HG03378 (cell line): ENCODE data around the gene MCM9.

Experiments
- ATAC-seq: cut with Tn5 transposase; IDR thresholded peaks from one replicate; pipeline ENCODE4 v1.9.1; 2021; ENCODE audit warnings: mild to moderate bottlenecking, moderate library complexity; ENCODE audit not compliant: unreplicated experiment

The MCM9 gene

GRCh38 chr6:118933855-118934460 is 1.0 kb downstream of the MCM9 start:
- peak; percentile 16 for ATAC-seq

- ATAC-seq = no peak
Observed at GRCh38 chr6:118932421-118932820, 2.5 kb downstream of the MCM9 start.

DNA sequence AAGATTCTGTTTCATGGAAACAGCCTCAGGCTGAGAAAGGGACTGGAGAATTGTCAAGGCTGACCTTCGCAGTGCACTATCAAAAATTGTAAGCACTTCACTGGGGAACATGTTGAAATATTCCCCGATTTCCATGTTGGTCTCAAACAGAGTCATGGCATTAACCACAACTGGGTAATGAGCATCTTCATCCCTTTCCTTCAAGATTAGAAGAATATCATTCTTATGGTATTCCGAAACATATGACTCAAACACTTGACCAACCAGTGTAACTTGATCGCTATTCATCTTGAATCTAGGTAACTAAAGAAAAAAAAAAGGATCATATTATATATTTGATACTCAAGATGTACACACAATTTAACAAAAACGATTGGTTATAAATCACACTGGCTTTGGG is 3.5 kb downstream of the MCM9 start:
- ATAC-seq = no peak

GRCh38 chr6:118930680-118931079 is 4.3 kb downstream of the MCM9 start:
- ATAC-seq = no peak

GRCh38 chr6:118923035-118923434 is 11.9 kb downstream of the MCM9 start:
- no peak for ATAC-seq

DNA sequence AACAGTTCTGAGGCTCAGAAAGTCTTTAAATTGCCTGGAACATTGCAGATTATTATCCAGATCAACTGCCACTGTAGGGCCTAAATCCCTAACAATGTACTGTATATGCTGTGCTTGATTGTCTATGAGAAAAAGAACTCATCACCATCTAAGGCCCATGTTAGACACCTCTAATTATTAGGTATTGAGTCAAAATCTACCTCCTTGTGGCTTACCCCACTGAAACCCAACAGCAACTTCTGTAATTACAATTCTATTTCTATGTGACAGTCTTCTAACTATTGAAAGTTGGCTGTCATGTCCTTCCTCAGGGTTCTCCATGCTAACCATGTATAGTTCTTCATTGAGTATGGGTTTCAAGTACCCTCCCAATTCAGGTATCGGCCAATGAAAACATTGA is 13.9 kb downstream of the MCM9 start:
- no peak for ATAC-seq

DNA sequence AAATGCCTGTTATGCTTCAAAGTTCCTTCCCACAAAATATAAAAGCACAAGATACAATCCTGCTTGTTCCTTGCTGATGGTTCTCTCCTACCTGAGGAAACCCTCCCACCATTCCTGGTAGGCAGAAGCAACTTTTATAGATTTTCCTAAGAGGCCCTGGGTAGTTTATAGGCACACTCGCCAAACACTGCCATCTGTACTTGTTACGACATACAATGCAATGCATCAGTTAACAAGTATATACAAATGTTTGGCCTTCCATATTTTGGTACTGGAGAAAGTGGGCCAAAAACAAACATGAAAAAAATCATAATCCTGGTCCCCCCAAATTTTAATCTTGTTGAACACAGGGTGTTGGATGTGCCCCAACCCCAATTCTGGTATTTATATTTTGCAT is 16.6 kb downstream of the MCM9 start:
- ATAC-seq = no peak

GRCh38 chr6:118917546-118918328 is 17.2 kb downstream of the MCM9 start:
- ATAC-seq = no peak

GRCh38 chr6:118914598-118914997 is 20.4 kb downstream of the MCM9 start:
- no peak for ATAC-seq

DNA sequence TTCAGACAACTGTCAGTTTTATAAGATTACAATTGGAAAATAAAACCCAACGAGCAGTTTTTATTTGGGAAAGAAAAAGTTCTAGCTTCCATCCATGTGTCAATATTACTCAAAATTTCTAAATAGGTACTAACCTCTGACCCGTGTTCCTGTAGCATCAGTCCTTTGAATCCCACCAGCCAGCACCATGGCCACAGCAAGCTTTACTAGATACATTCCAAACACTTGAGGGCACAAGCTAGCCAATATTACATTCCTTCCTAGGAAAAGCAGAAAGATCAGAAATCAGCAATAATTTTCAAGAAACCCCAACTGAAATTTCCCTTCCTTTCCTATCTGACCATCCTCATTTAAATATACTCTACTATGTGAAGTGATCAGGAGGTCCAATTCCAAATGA is 21.8 kb downstream of the MCM9 start:
- no peak for ATAC-seq

DNA sequence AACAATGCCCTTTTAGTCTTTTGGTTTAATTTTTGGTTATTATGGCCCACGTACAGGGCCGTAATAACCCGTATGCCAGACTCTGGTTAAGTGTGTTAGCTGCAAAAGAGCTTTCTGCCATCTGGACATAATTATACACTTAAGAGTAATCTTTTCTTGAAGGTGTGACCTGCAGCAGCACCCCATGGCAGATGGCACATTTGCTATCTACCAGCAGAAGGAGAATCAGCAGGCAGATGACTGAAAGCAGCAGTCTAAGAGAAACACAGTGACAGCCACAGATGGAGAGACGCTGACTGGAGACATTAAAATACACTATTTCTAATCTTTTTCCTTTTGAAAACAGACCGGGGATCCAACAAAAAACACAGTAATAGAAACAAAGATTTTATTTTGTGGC is 22.3 kb downstream of the MCM9 start:
- ATAC-seq = no peak

- no peak for ATAC-seq
Observed at GRCh38 chr6:118908441-118908840, 26.5 kb downstream of the MCM9 start.

GRCh38 chr6:118905851-118906250 is 29.1 kb downstream of the MCM9 start:
- no peak for ATAC-seq

- ATAC-seq = no peak
Observed at GRCh38 chr6:118905084-118905483, 29.9 kb downstream of the MCM9 start.

GRCh38 chr6:118903691-118904090 is 31.3 kb downstream of the MCM9 start:
- ATAC-seq = no peak

DNA sequence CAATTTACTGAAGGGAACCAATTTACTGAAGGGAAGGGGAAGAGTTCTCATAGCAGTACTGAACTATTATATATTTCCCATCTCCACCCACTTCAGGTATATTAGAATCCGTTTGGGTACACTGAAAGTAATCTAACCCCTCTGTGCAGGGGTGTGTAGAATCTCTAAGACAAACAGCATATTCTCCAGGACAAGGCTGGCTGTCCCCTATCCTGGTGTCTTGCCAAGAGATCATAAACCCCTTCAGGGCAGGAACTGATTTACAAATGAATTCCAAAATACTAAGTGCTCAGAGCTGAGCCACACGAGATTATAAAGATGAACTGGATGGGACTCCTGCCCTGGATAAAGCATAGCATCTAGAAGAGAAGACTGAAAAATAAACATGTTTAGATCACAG is 31.8 kb downstream of the MCM9 start:
- ATAC-seq = no peak

- no peak for ATAC-seq
Observed at GRCh38 chr6:118902726-118903125, 32.2 kb downstream of the MCM9 start.

GRCh38 chr6:118899948-118900347 is 35.0 kb downstream of the MCM9 start:
- no peak for ATAC-seq

- ATAC-seq = no peak
Observed at GRCh38 chr6:118897386-118897785, 37.6 kb downstream of the MCM9 start.

DNA sequence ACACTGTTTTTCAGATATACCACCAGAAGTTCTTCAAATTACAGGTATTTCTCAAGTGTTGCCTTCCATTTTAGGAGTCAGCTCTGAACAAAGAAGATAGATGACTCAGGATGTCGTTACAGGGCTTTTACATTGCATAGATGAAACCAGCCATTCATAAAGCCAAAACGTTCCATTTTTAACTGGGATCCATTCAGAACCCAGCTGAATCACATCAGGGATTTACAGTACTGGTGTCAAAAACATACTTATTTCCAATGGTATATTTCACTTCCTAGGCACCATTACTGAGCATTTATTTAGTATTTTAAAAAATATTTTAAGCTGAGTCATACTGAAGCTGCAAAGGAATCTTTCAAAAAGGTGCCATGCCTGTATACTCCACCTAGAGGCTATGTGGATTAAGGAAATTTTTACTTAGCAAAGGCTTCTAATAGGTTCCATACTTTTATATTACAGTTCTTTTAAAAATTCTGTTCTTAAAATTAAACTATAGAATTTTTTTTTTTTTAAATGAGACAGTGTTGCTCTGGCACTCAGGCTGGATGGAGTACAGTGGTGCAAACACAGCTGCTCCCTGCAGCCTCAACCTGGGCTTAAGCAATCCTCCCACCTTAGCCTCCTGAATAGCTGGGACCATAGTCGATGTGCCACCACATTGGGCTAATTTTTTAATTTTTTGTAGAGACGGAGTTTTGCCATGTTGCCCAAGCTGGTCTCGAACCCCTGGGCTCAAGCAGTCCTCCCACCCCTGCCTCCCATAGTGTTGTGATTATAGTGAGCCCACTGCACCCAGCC is 38.4 kb downstream of the MCM9 start:
- ATAC-seq = peak; percentile 40

DNA sequence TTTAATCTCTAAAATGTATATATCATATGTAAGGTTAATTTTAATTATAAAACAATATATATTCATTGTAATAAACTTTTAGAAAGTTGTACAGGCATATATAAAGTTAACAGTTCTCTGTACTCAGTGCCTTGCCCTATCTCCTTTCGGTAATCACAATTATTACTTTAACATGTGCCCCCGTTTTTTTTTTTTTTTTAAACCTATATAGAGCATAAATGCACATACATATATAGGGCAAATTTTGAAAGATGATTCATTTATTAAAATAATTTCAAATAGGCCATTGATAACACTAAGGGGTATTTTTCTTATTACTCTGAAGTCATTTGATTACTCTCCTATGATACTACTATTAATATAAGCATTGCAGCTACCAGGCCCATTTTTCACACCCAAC is 39.1 kb downstream of the MCM9 start:
- no peak for ATAC-seq

GRCh38 chr6:118895261-118895560 is 39.7 kb downstream of the MCM9 start:
- ATAC-seq = no peak
